NCI-H2029 treated with DMSO at 0.1 percent for 48 hours (cell line): ENCODE data around the gene IPO4.
"Not testable (repeated sequence)": the region's sequence is repeated elsewhere in the genome, so short reads cannot be mapped to it uniquely, and the experiment has no call there.

Experiments used
- DNase-seq: peaks from one replicate; lab custom pipeline; 2025; lab: John Stamatoyannopoulos, UW

IPO4 gene

GRCh38 chr14:24188251-24189058 lies at the start of gene IPO4:
TSS of gene IPO4 (minus strand) at chr14:24188816. CDS start at chr14:24188787, 29 bp downstream.
- peak; percentile 90 for DNase-seq

- no peak for DNase-seq
These were observed 49.5 kb upstream of the IPO4 start for GRCh38 chr14:24238123-24238522.

- no peak for DNase-seq
These were observed 48.9 kb upstream of the IPO4 start for GRCh38 chr14:24237463-24237955.

GRCh38 chr14:24236689-24237462 lies 48.3 kb upstream of the IPO4 start:
- no peak for DNase-seq

- no peak for DNase-seq
These were observed 47.4 kb upstream of the IPO4 start for GRCh38 chr14:24235804-24236688.

GRCh38 chr14:24234095-24235005 lies 45.7 kb upstream of the IPO4 start:
- DNase-seq: no peak

GRCh38 chr14:24233538-24233866 lies 44.9 kb upstream of the IPO4 start:
- no peak for DNase-seq

- peak; percentile 46 for DNase-seq
These were observed 44.3 kb upstream of the IPO4 start, which contains the start of gene GMPR2 for GRCh38 chr14:24232645-24233537. TSS of gene GMPR2 (plus strand) at chr14:24232929. CDS start at chr14:24233254, 325 bp downstream.

GRCh38 chr14:24232121-24232644 lies 43.6 kb upstream of the IPO4 start, which contains the start of gene NEDD8:
TSS of gene NEDD8 (minus strand) at chr14:24232367. CDS start at chr14:24232267, 100 bp downstream.
- peak; percentile 76 for DNase-seq

- DNase-seq: no peak
These were observed 42.9 kb upstream of the IPO4 start for GRCh38 chr14:24231263-24232120.

- DNase-seq: no peak
These were observed 40.3 kb upstream of the IPO4 start for GRCh38 chr14:24228902-24229301.

GRCh38 chr14:24226473-24226872 lies 37.9 kb upstream of the IPO4 start:
- DNase-seq: no peak

GRCh38 chr14:24224618-24225071 lies 36.0 kb upstream of the IPO4 start:
- no peak for DNase-seq

GRCh38 chr14:24222987-24223386 lies 34.4 kb upstream of the IPO4 start:
- not testable (repeated sequence) for DNase-seq

- no peak for DNase-seq
These were observed 30.9 kb upstream of the IPO4 start for GRCh38 chr14:24219521-24219920.

- DNase-seq: no peak
These were observed 30.5 kb upstream of the IPO4 start for GRCh38 chr14:24219080-24219479.

GRCh38 chr14:24216876-24217275 lies 28.3 kb upstream of the IPO4 start:
- not testable (repeated sequence) for DNase-seq

GRCh38 chr14:24216345-24216699 lies 27.7 kb upstream of the IPO4 start:
- DNase-seq: no peak
